ENCODE data around the gene C14orf119.

Gene C14orf119

GRCh38 chr14:23060536-23061260 lies 34.6 kb upstream of the C14orf119 start:
- DNase-seq (ENCODE audit: low read depth in 1 of 2, low spot score in 1 of 2): no peak

DNA sequence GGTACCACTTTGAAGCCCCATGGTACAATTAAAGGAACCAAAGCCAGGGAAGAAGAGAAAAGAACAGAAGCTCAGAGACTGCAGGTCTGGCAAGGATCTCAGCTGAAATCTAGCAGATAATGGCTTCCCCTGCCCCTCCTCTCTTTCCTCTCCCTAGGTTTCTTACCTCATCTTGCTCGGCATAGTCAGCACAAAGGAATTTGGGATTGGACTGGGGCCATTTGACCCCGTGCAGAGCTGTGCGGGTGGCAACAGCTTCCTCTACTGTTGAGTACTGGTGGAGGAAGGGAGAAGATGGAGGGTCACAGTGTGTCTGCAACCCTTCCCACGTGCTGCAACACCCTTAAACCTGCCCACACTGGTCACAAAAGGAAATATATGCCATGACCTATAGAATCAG lies 33.3 kb upstream of the C14orf119 start:
- DNase-seq (ENCODE audit: low read depth in 1 of 2, low spot score in 1 of 2): no peak

- no peak for DNase-seq (ENCODE audit: low read depth in 1 of 2, low spot score in 1 of 2)
Measured at GRCh38 chr14:23063601-23064000, 31.7 kb upstream of the C14orf119 start.

GRCh38 chr14:23066368-23066767 lies 28.9 kb upstream of the C14orf119 start:
- DNase-seq (ENCODE audit: low read depth in 1 of 2, low spot score in 1 of 2): no peak

DNA sequence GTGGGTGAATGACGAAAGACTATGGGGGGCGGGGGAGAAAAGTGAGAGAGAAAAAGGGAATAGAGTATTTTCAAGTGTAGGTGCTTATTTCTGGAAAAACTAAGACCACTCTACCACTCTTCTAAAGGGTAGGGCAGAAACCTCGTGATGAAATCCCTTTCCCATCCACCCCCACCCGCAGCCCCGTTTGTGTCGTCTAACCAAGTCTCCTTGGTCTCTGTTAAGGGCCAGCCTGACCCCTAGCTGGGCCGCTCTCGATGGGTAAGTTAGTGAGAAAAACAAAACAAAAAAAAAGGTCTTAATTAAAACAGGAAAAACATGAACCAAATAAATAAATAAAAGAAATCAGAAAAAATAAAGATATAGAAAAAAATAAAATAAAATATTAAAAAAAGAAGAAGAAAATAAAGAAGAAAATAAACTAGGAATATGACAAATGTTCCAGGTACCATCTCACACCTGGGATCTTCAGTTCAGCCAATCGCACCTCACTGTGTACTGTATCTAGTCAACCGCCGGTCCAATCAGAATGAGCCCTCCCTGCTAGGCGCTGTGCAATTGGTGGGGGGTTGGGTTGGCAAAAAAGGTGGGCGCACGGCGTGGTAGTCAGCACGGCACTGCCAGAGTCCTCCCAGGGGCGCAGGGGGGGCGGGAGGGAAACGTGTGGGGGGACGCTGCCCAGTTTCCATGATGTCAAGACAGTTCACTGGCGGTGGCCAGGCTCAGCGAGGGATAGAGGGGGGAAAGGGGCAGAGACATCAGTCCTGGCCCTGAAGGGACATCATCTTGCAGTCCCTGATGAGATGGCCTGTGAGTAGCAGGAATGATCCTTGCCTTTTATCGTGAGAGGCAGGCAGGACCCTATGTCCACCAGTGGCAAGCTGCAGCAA lies 28.2 kb upstream of the C14orf119 start:
- DNase-seq (ENCODE audit: low read depth in 1 of 2, low spot score in 1 of 2): no peak

DNA sequence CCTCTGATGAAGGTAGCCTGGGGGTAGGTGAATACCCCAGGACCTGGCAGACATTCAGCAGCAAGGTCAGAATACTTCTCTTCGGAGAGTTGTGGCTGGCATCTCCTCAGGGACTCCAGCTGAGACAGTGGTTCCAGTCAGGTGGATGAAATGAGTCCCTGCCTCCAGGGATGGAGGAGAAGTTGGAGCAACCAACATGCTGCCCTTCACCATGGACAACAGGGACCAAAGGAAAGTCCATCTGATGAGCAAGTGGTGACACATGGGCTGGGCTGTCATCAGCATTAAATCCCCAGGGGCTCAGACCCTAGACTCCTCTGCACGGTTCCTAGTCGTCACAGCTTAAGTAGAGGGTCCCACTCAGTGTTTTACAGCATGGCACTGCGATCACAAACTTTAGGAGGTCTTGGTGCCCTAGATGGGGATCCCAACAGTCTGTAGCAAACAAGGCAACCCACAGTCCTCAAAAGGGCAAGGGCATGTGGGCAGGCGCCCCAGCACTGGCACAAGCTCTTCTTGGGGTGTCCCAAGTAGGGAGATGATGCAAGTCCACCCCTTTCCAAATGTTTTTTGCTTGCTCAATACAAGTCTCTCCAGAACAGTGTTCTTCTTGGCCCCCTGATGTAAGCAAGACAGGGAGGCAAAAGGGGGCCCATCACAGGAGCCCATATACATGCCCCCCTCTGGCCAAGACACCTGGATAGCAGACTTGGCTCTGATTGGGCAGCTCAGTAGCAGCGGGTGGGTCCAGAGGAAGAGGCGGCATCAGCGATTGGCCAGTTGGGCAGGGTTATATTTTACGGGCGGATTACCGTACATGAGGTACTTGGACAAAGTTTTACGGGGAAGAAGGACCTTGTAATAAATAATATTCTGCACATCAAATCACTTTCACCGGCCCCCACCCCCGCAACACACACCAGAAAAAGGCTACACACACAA lies 27.2 kb upstream of the C14orf119 start:
- DNase-seq (ENCODE audit: low read depth in 1 of 2, low spot score in 1 of 2): no peak

- peak; percentile 30 to 42 for DNase-seq (ENCODE audit: low read depth in 1 of 2, low spot score in 1 of 2)
Measured at GRCh38 chr14:23068789-23069412, 26.4 kb upstream of the C14orf119 start.

DNA sequence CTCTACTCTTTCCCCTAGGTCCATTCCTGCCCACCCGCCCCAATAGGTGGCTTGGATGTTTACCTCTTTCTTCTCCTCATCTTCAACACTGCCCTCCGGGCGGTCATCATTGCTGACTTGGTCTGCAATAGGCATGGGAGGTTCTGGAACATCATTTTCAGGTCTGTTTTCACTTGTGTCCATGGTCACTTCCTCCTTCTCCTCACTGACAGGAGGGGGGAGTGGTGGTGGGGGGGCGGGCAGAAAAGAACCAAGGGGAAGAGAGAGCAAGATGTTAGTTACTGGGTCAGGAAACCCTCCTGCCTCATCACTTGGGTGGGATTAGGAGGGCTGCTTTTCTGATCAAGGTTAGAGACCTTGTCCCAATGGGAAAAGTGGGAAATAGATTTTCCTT lies 25.9 kb upstream of the C14orf119 start:
- DNase-seq (ENCODE audit: low read depth in 1 of 2, low spot score in 1 of 2): no peak

DNA sequence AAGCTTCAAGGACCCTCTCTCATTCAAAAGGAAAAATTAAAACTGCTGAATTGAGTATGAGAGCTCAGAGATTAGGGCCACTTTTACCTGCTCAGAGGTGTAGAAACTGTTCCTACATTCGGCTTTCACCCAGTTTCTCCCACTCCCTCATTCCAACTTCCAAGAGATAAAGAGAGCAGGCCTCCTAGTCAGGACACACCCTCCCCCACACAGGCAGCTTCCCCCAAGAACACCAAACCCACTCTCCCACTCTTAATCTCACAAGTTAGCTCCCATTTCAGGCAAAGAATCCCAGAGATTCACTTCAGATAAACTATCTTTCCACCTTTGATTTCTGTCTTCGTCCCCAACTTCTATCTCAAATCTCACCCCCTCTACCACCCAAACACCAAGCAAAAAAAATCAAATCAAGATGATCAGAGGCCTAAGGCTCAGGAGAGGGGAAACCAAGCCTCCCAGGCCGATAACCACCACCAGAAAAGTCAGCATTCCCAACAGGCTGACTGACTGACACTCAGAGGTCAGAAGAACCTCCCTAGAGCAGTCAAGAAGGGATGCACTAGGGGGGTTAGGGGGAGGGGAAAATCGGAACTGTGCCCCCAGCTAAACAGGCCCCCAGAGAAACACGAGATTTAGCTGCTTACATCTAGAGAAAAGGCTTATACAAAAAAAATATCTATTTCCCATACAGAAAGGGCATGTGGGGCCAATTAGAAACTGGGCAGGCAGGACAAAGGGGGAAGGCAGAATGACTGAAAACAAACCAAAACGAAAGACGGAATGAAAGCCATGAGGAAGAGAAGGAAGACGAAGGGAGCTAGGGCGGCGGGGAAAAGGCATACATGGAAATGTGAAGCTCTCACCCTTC lies 24.8 kb upstream of the C14orf119 start:
- no peak for DNase-seq (ENCODE audit: low read depth in 1 of 2, low spot score in 1 of 2)

DNA sequence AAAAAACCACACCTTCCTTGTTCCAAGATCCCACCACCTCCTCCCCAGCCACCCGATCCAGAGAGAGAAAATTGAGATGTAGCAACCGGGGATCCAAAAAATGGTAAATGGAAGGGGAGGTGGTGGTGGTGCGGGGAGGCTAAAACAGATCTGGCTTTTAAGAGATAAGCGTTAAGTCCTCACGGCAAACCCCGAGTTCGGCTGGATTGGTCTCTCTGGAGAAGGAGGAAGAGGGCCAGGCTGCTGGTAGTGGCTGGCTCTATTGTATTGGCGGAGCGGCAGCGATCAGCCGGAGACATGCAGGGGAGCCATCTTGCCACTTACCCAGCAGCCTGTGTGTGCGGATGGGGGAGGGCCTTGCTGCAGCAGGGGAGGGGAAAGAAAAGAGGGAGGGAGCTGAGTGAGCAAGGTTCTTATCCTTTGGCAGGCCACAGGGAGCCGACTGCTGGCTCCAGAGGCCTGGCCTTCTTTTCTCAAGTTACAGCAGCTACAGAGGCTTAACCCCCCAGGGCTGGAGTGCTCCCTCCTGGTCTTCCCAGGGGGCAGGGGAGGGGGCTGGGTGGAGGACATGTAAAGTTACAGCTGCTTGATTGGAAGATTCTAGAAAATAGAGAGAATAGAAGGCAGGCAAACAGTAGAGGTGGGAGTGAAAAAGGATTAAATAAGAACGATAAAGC lies 23.9 kb upstream of the C14orf119 start:
- DNase-seq (ENCODE audit: low read depth in 1 of 2, low spot score in 1 of 2): peak; percentile 51 to 66

GRCh38 chr14:23071921-23072539 lies 23.3 kb upstream of the C14orf119 start:
- no peak for DNase-seq (ENCODE audit: low read depth in 1 of 2, low spot score in 1 of 2)

GRCh38 chr14:23074906-23075305 lies 20.4 kb upstream of the C14orf119 start:
- no peak for DNase-seq (ENCODE audit: low read depth in 1 of 2, low spot score in 1 of 2)

DNA sequence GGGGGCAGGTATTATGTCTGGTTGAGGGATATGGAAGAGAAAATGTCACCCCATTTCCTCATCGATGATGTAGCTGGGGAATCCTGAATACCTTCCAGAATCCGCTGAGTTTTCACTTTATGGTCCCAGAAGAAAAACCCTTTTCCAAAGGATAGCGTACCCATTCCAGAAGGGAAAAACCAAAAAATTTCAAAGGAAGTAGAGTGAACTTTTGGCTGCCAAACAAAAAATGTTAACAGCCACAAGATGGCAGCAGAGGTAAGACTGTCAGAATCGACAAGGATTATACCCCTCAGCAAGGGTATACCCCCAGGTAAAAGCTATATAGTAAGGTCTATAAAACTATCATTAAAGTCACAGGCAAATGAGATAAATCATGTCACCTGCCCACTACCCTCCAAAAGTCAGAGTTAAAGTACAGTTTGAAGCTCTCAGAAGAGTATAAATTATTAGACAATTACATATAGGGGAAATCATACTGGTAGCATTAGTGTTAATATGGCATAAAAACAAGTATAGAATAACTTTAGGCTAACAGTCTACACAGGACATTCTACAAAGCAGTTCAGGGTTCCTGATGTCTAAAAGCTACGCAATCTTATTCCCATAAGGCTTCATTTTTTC lies 18.4 kb upstream of the C14orf119 start:
- DNase-seq (ENCODE audit: low read depth in 1 of 2, low spot score in 1 of 2): no peak

- DNase-seq (ENCODE audit: low read depth in 1 of 2, low spot score in 1 of 2): no peak
Measured at GRCh38 chr14:23077962-23078361, 17.3 kb upstream of the C14orf119 start.

- DNase-seq (ENCODE audit: low read depth in 1 of 2, low spot score in 1 of 2): no peak
Measured at GRCh38 chr14:23078692-23079116, 16.6 kb upstream of the C14orf119 start.

DNA sequence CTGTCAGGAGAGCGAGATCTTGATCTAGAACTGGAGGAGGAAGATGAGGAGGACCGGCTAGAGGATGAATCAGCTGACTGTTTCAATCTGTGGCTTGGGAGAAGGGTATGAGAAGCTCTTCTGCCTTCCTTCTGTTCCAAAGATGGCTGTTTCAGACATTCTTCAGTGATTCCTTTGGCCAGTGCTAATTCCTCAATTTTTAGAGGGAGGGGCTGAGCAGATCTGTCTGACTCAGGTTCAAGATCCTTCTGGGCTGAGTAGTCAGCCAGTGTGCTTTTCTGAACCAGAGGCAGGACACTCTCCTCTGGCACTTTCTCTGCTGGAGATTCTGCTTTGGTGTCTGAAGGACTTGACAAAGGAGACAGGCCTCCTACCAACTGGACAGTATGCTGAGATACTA lies 15.6 kb upstream of the C14orf119 start:
- DNase-seq (ENCODE audit: low read depth in 1 of 2, low spot score in 1 of 2): no peak

DNA sequence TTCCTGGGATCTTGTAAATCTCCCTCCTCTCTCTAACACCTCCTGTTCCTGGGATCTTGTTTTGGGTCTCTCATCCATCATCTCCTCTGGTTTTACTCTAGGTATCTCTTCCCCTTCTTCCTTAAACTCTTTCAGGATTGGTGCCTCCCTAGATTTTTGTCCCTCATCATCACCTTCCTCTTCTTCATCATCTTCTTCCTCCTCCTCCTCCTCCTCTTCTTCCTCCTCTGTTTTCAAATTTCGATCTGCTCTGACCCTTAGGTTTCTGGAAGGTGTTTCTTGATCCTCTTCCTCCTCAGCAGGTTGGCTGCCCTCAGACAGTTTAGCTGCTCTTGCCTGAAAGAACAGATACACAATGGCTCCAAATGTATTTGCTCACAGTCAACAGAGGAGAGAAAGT lies 14.8 kb upstream of the C14orf119 start:
- DNase-seq (ENCODE audit: low read depth in 1 of 2, low spot score in 1 of 2): no peak

DNA sequence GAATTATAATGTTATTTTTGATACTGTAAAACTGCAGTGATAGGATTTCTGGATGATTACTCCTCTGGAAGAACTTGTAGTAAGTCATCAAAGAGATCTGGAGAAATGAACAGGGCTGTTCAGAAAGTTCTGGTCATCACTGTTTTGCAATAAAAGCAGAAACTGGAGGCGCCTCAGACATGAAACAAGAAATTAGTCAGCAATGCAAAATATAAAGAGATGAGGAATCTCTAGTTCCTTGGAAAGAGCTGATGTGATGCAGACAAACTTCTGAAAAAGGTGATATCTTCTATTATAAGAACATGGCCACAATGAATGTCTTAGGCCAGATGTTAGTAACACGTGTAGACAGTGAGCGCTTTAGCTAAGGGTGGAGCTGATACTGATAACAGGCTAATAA lies 9.8 kb upstream of the C14orf119 start:
- no peak for DNase-seq (ENCODE audit: low read depth in 1 of 2, low spot score in 1 of 2)

Data from stimulated activated CD4-positive, alpha-beta T cell treated with anti-CD3 and anti-CD28 coated beads, Interleukin-15, amount 100 ng/mL, for 1 hour (primary cell).